CD4-positive, alpha-beta T cell (primary cell): ENCODE results near the gene ST3GAL2. TPM values are rescaled to one million over a fixed set of nuclear protein-coding genes. Genes with fewer than 3 reads are reported as not detected.

Experiments
- ATAC-seq: fragments of 200-7000 bp; cut with Tn5 transposase; one replicate; pipeline ENCODE4 v1.10.0; 2022; ENCODE audit warnings: mild to moderate bottlenecking; ENCODE audit not compliant: poor library complexity
- CTCF ChIA-PET: fragments of 350-600 bp; sonication (Branson Sonifier 250); formaldehyde crosslinking; loops from one replicate; lab custom pipeline; 2021; ENCODE audit warnings: antibody characterized with exemption, inconsistent platforms; lab: Charles Lee
- POLR2A ChIA-PET: fragments of 350-600 bp; sonication (Branson Sonifier 250); formaldehyde crosslinking; loops from one replicate; lab custom pipeline; 2021; ENCODE audit warnings: antibody characterized with exemption, inconsistent platforms; lab: Charles Lee
- DNase-seq, 14 experiments: peaks; one replicate each; pipeline ENCODE4 v3.0.0-alpha.2; 2013 to 2020; ENCODE audit warnings: mixed read lengths in 2 of 14
- H3K27ac ChIP-seq, 2 donors: one replicate each; pipeline versions ENCODE4 v1.5.1 to v1.7.0; 2013; ENCODE audit warnings: low read length in 2 of 2, low read depth in 1 of 2, mild to moderate bottlenecking in 1 of 2
- H3K27me3 ChIP-seq, 2 experiments: 1 replicate in 1 of 2; 2 replicates in 1 of 2; pipeline versions ENCODE4 v1.6.1 to v1.7.0; 2013; ENCODE audit warnings: low read length in 2 of 2, control low read depth in 1 of 2, mild to moderate bottlenecking in 1 of 2, moderate library complexity in 1 of 2; ENCODE audit not compliant: insufficient read depth in 2 of 2, control insufficient read depth in 1 of 2
- H3K36me3 ChIP-seq: one replicate; pipeline ENCODE4 v1.6.1; 2013; ENCODE audit warnings: low read length, control low read depth; ENCODE audit not compliant: insufficient read depth
- H3K4me1 ChIP-seq: one replicate; pipeline ENCODE4 v1.6.1; 2013; ENCODE audit warnings: low read length, control low read depth; ENCODE audit not compliant: insufficient read depth
- H3K4me3 ChIP-seq: one replicate; pipeline ENCODE4 v1.5.1; 2013; ENCODE audit warnings: mild to moderate bottlenecking, low read length, moderate library complexity
- H3K9me3 ChIP-seq, 2 experiments: 1 replicate in 1 of 2; 2 replicates in 1 of 2; pipeline versions ENCODE4 v1.6.1 to v1.7.0; 2013; ENCODE audit warnings: low read length in 2 of 2, mild to moderate bottlenecking in 2 of 2, control low read depth in 1 of 2, moderate library complexity in 1 of 2; ENCODE audit not compliant: control insufficient read depth in 1 of 2, insufficient read depth in 1 of 2
- H3K27ac Mint-ChIP-seq: one replicate; pipeline ENCODE4 v1.8.0; 2020; ENCODE audit warnings: mixed read lengths
- H3K27me3 Mint-ChIP-seq: one replicate; pipeline ENCODE4 v1.8.0; 2021; ENCODE audit warnings: mixed read lengths
- H3K36me3 Mint-ChIP-seq: one replicate; pipeline ENCODE4 v1.8.0; 2021; ENCODE audit warnings: low read depth, mixed read lengths
- H3K4me1 Mint-ChIP-seq: one replicate; pipeline ENCODE4 v1.8.0; 2021; ENCODE audit warnings: low read depth, mixed read lengths
- H3K4me3 Mint-ChIP-seq: one replicate; pipeline ENCODE4 v1.8.0; 2020; ENCODE audit warnings: mild to moderate bottlenecking, mixed read lengths
- H3K9me3 Mint-ChIP-seq: one replicate; pipeline ENCODE4 v1.8.0; 2020; ENCODE audit warnings: mixed read lengths
- CTCF ChIP-seq: fragments of 200-600 bp; IDR thresholded peaks from one replicate; pipeline ENCODE4 v1.8.0; 2022; ENCODE audit warnings: antibody characterized with exemption, mild to moderate bottlenecking
- intact Hi-C, 2 experiments: fragments of 100-400 bp; cut with DNase I in 1 of 2; cut with micrococcal nuclease in 1 of 2; formaldehyde crosslinking; loops; one replicate each; pipeline versions ENCODE4 v1.15.1 to v1.9.0; 2023 to 2025; cut with DNase I, micrococcal nuclease
- total RNA-seq, 174 experiments: library from RNA in 2 of 174; stranded (reverse) in 2 of 174; gene quantifications; one replicate each; pipeline ENCODE4 v1.2.3 and lab custom pipeline; 2021 to 2026

ST3GAL2 gene
- total RNA-seq, 2 experiments from 2014 or later: 9.8 to 11.1 TPM

GRCh38 chr16:70375636-70376611, 63.0 kb downstream of the ST3GAL2 start:
- Histone ChIP-seq H3K27ac (no peak overlapping the region), H3K27me3 (no peaks in the 10 kb centered on the region), H3K9me3 (no peaks in the 10 kb centered on the region), H3K4me3 (no peak overlapping the region), H3K36me3 (peaks cover 41% of the 10 kb centered on the region), H3K4me1 (peaks cover 22% of the 10 kb centered on the region)
- ATAC-seq: no peak
- DNase-seq: no peak
- peak overlapping the region; percentile 12 for H3K27ac Mint-ChIP-seq
- no peak overlapping the region for H3K4me3 Mint-ChIP-seq
- ChIA-PET POLR2A (no interaction called here), CTCF (interaction anchor here (1.0 kb wide), 1 partner anchor 79 kb away, joined by 3 read pairs; the partner anchor contains the start of gene FCSK)
- intact Hi-C loops: no loop called here
- H3K9me3 Mint-ChIP-seq: no peaks in the 10 kb centered on the region
- TF ChIP-seq CTCF: no peak
- H3K27me3 Mint-ChIP-seq: no peaks in the 10 kb centered on the region
- H3K36me3 Mint-ChIP-seq: peaks cover 62% of the 10 kb centered on the region
- peaks cover 20% of the 10 kb centered on the region for H3K4me1 Mint-ChIP-seq

DNA sequence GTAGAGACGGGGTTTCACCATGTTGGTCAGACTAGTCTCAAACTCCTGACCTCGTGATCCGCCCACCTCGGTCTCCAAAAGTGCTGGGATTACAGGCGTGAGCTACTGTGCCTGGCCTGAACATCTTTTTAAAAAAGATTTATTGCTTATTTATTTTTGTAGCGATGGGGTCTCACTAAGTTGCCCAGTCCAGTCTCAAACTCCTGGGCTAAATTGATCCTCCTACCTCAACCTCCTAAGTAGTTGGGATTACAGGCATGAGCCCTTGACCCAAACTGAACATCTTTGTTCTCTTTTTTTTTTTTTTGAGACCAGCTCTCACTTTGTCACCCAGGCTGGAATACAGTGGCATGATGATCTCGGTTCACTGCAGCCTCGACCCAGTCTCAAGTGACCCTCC, 64.7 kb downstream of the ST3GAL2 start:
- Mint-ChIP-seq H3K9me3 (no peaks in the 10 kb centered on the region), H3K4me3 (no peak overlapping the region), H3K36me3 (peaks cover 69% of the 10 kb centered on the region), H3K27me3 (no peaks in the 10 kb centered on the region), H3K27ac (no peak overlapping the region), H3K4me1 (peaks cover 13% of the 10 kb centered on the region)
- H3K36me3 ChIP-seq: peaks cover 48% of the 10 kb centered on the region
- no peak for ATAC-seq
- no peak for TF ChIP-seq CTCF
- DNase-seq: no peak
- no peaks in the 10 kb centered on the region for H3K27me3 ChIP-seq
- ChIA-PET CTCF (no interaction called here), POLR2A (no interaction called here)
- intact Hi-C loops: loop anchor here in 1 of 2 experiments (5.0 kb wide), 1 partner anchor 93 kb away; no protein-coding TSS in a partner anchor
- H3K27ac ChIP-seq: peak overlapping the region in 1 of 2 donors; percentile 13
- no peaks in the 10 kb centered on the region for H3K9me3 ChIP-seq
- peaks cover 13% of the 10 kb centered on the region for H3K4me1 ChIP-seq
- H3K4me3 ChIP-seq: no peak overlapping the region

- H3K27me3 ChIP-seq: no peaks in the 10 kb centered on the region
- no peak for ATAC-seq
- peaks cover 8% of the 10 kb centered on the region for H3K4me1 ChIP-seq
- H3K27me3 Mint-ChIP-seq: no peaks in the 10 kb centered on the region
- peaks cover 11% of the 10 kb centered on the region for H3K4me1 Mint-ChIP-seq
- H3K36me3 Mint-ChIP-seq: peaks cover 73% of the 10 kb centered on the region
- H3K27ac ChIP-seq: no peak overlapping the region
- H3K36me3 ChIP-seq: peaks cover 56% of the 10 kb centered on the region
- ChIA-PET POLR2A (interaction anchor here (0.7 to 1.2 kb wide), 4 partner anchors 8 to 74 kb away, joined by 3 read pairs; partner anchors contain the start of genes DDX19A, DDX19B and ST3GAL2), CTCF (no interaction called here)
- H3K4me3 Mint-ChIP-seq: no peak overlapping the region
- H3K9me3 Mint-ChIP-seq: no peaks in the 10 kb centered on the region
- H3K9me3 ChIP-seq: no peaks in the 10 kb centered on the region
- H3K27ac Mint-ChIP-seq: no peak overlapping the region
- H3K4me3 ChIP-seq: no peak overlapping the region
- no peak for DNase-seq
- no peak for TF ChIP-seq CTCF
- intact Hi-C loops: loop anchor here in 1 of 2 experiments (5.0 kb wide), 1 partner anchor 94 kb away; no protein-coding TSS in a partner anchor
These were observed 65.8 kb downstream of the ST3GAL2 start for GRCh38 chr16:70372921-70373728.
